Activated CD4-positive, alpha-beta T cell treated with anti-CD3 and anti-CD28 coated beads, Interleukin-2, amount 10 ng/mL, durations not matched to agents 24 days and 14 days (primary cell): ENCODE results near the gene FBXO46. TPM values are rescaled to one million over a fixed set of nuclear protein-coding genes. Genes with fewer than 3 reads are reported as not detected.
"Not testable (repeated sequence)": the region's sequence is repeated elsewhere in the genome, so short reads cannot be mapped to it uniquely, and the experiment has no call there.

Experiments
- DNase-seq: peaks from one replicate; pipeline ENCODE4 v3.0.0; 2022
- H3K27ac Mint-ChIP-seq: one replicate; pipeline ENCODE4 v1.8.0; 2022; ENCODE audit warnings: mild to moderate bottlenecking, mixed read lengths
- H3K27me3 Mint-ChIP-seq: one replicate; pipeline ENCODE4 v1.8.0; 2022; ENCODE audit warnings: mixed read lengths
- H3K36me3 Mint-ChIP-seq: one replicate; pipeline ENCODE4 v1.8.0; 2022; ENCODE audit warnings: low read depth, mild to moderate bottlenecking, mixed read lengths
- H3K4me1 Mint-ChIP-seq: one replicate; pipeline ENCODE4 v1.8.0; 2021; ENCODE audit warnings: mixed read lengths
- H3K4me3 Mint-ChIP-seq: one replicate; pipeline ENCODE4 v1.8.0; 2022; ENCODE audit warnings: mild to moderate bottlenecking, moderate library complexity, mixed read lengths
- H3K9me3 Mint-ChIP-seq: one replicate; pipeline ENCODE4 v1.8.0; 2021; ENCODE audit warnings: mixed read lengths
- intact Hi-C: fragments of 100-400 bp; cut with micrococcal nuclease; formaldehyde crosslinking; loops from one replicate; pipeline ENCODE4 v1.15.1; 2023
- total RNA-seq: library from RNA; stranded (reverse); gene quantifications from 2 replicates; pipeline ENCODE4 v1.2.3, GENCODE V29; 2022

The FBXO46 gene
- total RNA-seq, 1 donor from 2014 or later: 34.7 TPM

DNA sequence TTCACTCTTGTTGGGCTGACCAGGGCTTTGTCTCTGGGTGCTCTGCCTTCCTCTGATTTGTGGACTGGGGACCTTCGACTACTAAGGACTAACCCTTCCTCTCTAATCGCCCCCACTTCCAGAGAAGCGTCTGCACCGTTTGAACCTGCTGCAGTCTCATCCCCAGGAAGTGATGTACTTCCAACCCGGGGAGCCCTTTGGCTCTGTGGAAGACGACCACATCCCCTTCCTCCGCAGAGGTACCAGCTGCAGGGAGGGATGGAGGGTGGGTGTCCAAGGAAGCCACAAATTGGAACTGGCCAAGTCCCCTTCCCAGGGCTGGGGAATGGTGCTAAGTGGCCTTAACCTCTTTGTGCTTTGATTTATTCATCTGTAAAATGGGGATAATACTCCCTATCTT lies 29.0 kb downstream of the FBXO46 start:
- peaks cover 30% of the 10 kb centered on the region for H3K36me3 Mint-ChIP-seq
- no peaks in the 10 kb centered on the region for H3K27me3 Mint-ChIP-seq

DNA sequence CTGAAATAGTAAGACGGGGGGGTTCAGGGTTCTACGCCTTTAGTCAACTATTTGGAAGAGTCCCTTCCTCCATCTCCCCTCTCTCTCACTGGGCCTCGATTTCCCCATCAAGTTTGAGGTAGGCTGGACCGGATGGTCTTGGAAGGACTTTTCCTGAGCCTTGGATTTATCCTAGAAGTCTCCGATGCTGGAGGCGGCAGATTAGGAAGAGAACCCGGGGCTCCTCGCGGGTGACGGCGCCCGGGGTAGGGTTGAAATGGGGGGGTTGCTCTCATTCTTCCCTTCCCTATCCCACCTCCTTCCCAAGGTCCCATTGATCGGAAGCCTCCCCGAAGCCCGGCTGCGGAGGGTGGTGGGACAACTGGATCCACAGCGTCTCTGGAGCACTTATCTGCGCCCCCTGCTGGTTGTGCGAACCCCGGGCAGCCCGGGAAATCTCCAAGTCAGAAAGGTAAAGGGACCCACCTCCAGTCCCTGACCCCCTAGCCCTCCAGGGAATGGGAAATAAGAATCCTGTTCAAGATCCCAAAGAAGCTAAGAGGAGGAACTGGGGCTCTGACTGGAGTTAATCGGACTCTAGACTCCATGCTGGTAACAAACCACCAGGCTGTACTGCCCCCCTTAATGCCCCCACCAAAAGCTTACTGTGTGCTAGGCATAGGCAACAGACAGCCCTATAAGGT lies 37.4 kb downstream of the FBXO46 start:
- Mint-ChIP-seq H3K27me3 (no peaks in the 10 kb centered on the region), H3K36me3 (peaks cover 48% of the 10 kb centered on the region), H3K4me3 (peak overlapping the region; percentile 94), H3K4me1 (peaks cover 24% of the 10 kb centered on the region), H3K9me3 (no peaks in the 10 kb centered on the region), H3K27ac (peak overlapping the region; percentile 97)
- peak; percentile 94 for DNase-seq
- intact Hi-C loops: loop anchor here (2.0 kb wide), 1 partner anchor 24 kb away; the partner anchor contains the start of gene GIPR

More for the DNA sequence above, 29.0 kb downstream of the FBXO46 start:
- intact Hi-C loops: no loop called here
- H3K4me1 Mint-ChIP-seq: peaks cover 7% of the 10 kb centered on the region
- H3K9me3 Mint-ChIP-seq: no peaks in the 10 kb centered on the region
- no peak for DNase-seq
- no peak overlapping the region for H3K27ac Mint-ChIP-seq
- H3K4me3 Mint-ChIP-seq: no peak overlapping the region

DNA sequence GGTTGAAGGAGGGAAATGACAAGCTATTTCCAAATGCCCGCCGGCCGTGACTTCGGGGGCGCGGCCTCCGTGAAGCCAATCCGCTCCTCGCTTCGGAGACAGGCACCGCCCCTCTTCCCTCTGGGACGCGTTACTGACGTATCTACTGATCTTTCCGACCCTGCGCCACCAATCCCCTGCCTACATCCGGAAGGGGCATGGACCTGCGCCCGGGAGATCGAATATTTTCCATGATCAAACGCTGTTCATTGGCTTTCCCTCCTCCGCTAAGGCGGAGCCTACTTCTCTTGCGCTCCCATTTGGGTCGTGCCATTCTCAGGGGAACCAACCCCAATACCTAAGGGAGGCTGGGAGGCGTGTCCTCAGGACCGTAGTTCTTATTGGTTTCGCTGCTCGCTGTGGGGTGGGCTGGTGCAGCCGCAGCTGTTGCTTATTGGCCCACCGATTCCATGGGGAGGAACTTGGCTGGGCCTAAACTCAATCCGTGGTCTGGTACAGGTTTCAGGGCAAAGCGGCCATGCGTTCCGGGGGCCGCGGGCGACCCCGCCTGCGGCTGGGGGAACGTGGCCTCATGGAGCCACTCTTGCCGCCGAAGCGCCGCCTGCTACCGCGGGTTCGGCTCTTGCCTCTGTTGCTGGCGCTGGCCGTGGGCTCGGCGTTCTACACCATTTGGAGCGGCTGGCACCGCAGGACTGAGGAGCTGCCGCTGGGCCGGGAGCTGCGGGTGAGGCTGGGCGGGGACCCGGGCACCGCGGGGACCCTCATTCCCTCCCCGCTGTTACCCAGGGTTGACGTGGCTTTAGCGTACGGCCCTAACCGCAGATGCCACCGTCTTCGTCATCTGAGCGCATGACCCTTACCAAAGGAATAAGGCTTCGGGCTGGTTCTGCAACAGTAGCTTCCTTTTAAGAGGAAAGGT lies 38.2 kb downstream of the FBXO46 start, which contains the start of gene QPCTL:
Gene QPCTL (plus strand): TSS at position 480 of the 919 bp plus-strand sequence. CDS start 38 bp downstream, at position 518.
- Mint-ChIP-seq H3K4me3 (peak within 1 kb of the TSS; percentile 94), H3K36me3 (peaks cover 49% of the 10 kb centered on the region), H3K27me3 (no peaks in the 10 kb centered on the region), H3K9me3 (no peaks in the 10 kb centered on the region), H3K4me1 (peaks cover 19% of the 10 kb centered on the region), H3K27ac (peak within 1 kb of the TSS; percentile 97)
- peak; percentile 99 for DNase-seq
- intact Hi-C loops: loop anchor here (1.0 to 2.0 kb wide), 10 partner anchors 11 to 194 kb away; partner anchors contain the start of genes FBXO46, GIPR, IRF2BP1 and OPA3

DNA sequence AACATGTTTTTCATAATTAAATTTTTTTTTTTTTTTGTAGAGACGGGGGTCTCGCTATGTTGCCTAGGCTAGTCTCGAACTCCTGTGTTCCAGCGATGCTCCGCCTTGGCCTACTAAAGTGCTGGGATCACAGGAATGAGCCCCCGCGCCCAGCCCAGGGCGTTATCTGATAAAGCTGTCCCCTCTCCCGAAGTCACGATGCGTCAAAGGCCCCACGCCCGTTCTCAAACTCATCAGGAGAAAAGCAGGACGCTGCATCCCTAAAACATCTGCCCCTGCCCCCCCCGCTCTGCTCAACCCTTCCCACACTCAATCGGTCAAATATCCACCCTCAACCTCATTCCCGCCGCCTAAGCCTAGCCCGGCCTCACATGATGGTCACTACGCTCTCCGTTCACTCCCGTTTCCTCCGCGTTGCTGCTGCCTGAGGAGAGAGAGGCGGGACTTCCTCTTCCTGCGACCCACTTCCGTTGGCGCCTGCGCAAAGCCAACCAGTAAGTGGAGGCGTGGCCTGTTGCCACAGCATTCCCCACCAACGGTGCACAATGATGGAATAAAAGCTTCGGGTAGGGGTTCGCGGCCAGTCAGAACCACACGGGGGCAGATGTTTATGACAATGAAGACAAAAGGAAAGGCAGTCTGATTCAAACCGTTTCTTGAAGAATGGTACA lies 39.0 kb downstream of the FBXO46 start, which contains the start of gene SNRPD2:
Gene SNRPD2 (minus strand): TSS at position 438 of the 671 bp plus-strand sequence. CDS start 65 bp downstream, at position 373.
- H3K9me3 Mint-ChIP-seq: no peaks in the 10 kb centered on the region
- peak; percentile 99 for DNase-seq
- intact Hi-C loops: loop anchor here (1.0 to 2.0 kb wide), 10 partner anchors 10 to 195 kb away; partner anchors contain the start of genes FBXO46, GIPR, IRF2BP1 and OPA3
- peaks cover 54% of the 10 kb centered on the region for H3K36me3 Mint-ChIP-seq
- H3K4me3 Mint-ChIP-seq: peak within 1 kb of the TSS; percentile 94
- peak within 1 kb of the TSS; percentile 97 for H3K27ac Mint-ChIP-seq
- H3K4me1 Mint-ChIP-seq: peaks cover 18% of the 10 kb centered on the region
- no peaks in the 10 kb centered on the region for H3K27me3 Mint-ChIP-seq

DNA sequence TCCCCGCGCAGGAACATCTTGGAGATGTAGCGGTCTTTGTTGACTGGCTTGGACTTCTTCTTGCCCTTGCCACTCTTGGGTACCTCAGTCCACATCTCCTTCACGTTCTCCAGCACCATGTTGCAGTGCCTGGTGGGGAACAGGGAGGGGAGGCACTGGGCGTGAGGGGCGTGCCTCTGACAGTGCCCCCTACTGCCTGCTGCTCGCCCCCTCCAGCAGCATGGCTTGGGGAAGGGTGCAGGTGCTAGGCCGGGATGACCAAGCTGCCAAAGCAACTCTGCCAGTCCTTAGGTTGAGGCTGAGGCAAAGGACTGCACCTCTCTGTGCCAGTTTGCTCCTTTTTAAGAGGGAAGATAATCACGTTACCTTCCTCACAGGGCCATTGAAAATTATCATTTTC lies 43.1 kb downstream of the FBXO46 start:
- H3K27ac Mint-ChIP-seq: no peak overlapping the region
- no peaks in the 10 kb centered on the region for H3K9me3 Mint-ChIP-seq
- no peak for DNase-seq
- no peak overlapping the region for H3K4me3 Mint-ChIP-seq
- intact Hi-C loops: no loop called here
- peaks cover 62% of the 10 kb centered on the region for H3K36me3 Mint-ChIP-seq
- peaks cover 12% of the 10 kb centered on the region for H3K4me1 Mint-ChIP-seq
- H3K27me3 Mint-ChIP-seq: no peaks in the 10 kb centered on the region

DNA sequence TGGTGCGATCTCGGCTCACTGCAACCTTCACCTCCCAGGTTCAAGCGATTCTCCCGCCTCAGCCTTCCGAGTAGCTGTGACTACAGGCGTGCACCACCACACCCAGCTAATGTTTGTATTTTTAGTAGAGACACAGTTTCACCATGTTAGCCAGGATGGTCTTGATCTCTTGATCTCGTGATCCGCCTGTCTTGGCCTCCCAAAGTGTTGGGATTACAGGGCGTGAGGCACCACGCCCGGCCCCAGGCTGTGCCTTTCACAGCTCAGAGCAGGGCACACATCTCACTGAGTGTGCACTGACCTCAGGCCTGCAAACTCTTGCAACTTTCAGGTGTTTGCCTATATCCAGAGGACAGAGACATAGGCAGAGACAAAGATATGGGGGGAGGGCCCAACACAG lies 45.7 kb downstream of the FBXO46 start:
- H3K4me3 Mint-ChIP-seq, H3K9me3 Mint-ChIP-seq, intact Hi-C loops, H3K27me3 Mint-ChIP-seq, H3K27ac Mint-ChIP-seq, DNase-seq: not testable (repeated sequence)
- H3K36me3 Mint-ChIP-seq: peaks cover 53% of the 10 kb centered on the region
- peaks cover 11% of the 10 kb centered on the region for H3K4me1 Mint-ChIP-seq

DNA sequence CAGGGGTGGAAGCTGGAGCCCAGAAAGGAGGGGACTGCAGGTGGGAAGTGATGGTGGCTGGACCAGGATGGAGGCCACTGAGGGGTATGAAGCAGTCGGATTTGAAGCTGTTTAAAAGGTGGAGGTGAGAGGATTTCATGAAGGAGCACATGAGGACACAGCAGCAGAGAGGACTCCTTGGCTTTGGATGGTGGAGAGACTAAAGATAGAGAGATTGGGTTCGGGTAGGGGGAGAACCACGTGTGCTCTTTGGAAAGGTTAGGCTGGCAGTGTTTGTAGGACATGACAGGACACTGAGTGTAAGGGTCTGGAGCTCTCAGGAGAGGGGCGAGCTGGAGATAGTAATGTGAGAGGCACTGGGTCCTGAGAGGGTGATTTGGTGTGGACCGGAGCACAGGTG lies 47.8 kb downstream of the FBXO46 start:
- intact Hi-C loops: loop anchor here (5.0 kb wide), 1 partner anchor 86 kb away; no protein-coding TSS in a partner anchor
- Mint-ChIP-seq H3K9me3 (no peaks in the 10 kb centered on the region), H3K27me3 (no peaks in the 10 kb centered on the region), H3K4me1 (peaks cover 9% of the 10 kb centered on the region), H3K36me3 (peaks cover 41% of the 10 kb centered on the region), H3K27ac (peak overlapping the region; percentile 45), H3K4me3 (no peak overlapping the region)
- DNase-seq: no peak

DNA sequence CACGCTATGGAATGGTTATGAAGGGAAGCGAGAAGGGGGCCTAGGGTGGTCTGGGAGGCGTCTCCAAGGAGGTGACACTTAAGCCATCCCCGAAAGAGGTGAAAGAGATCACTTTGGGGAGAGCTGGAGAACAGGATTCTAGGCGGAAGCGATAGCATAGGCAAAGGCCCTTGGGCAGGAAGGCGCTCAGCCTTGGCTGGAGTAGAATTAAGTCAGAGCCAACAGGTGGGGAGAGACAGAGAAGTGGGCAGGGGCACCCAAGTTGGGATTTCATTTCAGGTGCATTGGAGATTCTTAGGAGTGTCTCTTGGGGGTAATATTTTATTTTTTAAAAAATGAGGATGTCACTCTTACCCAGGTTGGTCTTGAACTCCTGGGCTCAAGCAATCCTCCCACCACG lies 48.6 kb downstream of the FBXO46 start:
- intact Hi-C loops: loop anchor here (5.0 kb wide), 1 partner anchor 85 kb away; no protein-coding TSS in a partner anchor
- Mint-ChIP-seq H3K27me3 (peaks cover 2% of the 10 kb centered on the region), H3K9me3 (no peaks in the 10 kb centered on the region), H3K27ac (no peak overlapping the region), H3K36me3 (peaks cover 34% of the 10 kb centered on the region), H3K4me1 (peaks cover 14% of the 10 kb centered on the region), H3K4me3 (no peak overlapping the region)
- DNase-seq: no peak

DNA sequence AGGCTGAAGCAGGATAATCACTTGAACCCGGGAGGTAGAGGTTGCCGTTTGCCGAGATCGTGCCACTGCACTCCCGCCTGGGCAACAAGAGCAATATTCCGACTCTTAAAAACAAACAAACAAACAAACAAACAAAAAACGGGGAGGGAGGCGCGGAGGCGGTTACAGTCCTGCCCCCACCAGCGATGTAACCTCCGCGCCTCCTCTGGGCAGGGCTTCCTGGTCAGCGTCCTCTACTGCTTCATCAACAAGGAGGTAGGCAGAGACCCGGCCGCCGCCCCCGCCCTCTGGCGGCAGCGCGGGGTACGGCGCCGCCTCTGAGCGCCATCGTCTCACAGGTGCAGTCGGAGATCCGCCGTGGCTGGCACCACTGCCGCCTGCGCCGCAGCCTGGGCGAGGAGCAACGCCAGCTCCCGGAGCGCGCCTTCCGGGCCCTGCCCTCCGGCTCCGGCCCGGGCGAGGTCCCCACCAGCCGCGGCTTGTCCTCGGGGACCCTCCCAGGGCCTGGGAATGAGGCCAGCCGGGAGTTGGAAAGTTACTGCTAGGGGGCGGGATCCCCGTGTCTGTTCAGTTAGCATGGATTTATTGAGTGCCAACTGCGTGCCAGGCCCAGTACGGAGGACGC lies 49.2 kb downstream of the FBXO46 start:
- Mint-ChIP-seq H3K27ac (peak overlapping the region; percentile 39), H3K9me3 (no peaks in the 10 kb centered on the region), H3K4me3 (peak overlapping the region; percentile 72), H3K36me3 (peaks cover 27% of the 10 kb centered on the region), H3K4me1 (peaks cover 16% of the 10 kb centered on the region), H3K27me3 (peaks cover 2% of the 10 kb centered on the region)
- DNase-seq: peak; percentile 97
- intact Hi-C loops: loop anchor here (1.0 to 5.0 kb wide), 2 partner anchors 11 to 84 kb away; partner anchors contain the start of gene QPCTL

DNA sequence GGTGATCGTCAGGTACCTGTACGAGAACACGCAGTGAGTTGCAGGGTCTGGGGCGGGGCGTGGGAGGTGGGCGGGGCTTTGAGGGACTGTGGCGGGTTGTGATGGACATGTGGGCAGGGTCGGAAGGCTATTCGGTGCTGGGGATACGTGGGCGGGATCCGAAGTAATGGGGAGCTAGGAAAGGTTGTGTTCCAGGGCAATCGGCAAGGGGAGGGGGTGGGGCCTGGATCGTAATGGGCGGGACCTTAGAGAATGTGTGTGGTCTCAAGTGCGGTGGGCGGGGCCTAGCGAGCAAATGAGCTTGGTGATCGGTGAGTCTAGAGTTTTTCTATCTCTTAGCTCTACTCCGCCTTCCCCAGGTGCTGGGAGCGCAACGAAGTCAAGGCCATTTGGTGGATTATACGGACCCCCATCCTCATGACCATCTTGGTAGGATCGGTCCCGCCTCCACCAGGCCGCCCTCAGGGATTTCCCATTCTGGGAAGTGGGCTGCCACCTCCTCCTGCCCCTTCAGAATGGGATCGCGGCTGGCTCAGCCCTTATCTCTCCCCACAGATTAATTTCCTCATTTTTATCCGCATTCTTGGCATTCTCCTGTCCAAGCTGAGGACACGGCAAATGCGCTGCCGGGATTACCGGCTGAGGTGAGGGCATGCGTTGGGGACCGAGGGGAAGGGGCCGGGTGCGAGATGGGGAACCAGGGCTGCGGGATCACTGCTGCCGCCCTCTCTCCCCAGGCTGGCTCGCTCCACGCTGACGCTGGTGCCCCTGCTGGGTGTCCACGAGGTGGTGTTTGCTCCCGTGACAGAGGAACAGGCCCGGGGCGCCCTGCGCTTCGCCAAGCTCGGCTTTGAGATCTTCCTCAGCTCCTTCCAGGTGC lies 53.1 kb downstream of the FBXO46 start:
- Mint-ChIP-seq H3K27me3 (peaks cover 6% of the 10 kb centered on the region), H3K9me3 (no peaks in the 10 kb centered on the region), H3K4me1 (peaks cover 16% of the 10 kb centered on the region), H3K27ac (peak overlapping the region; percentile 85), H3K36me3 (peaks cover 3% of the 10 kb centered on the region), H3K4me3 (peak overlapping the region; percentile 89)
- peak; percentile 92 for DNase-seq
- intact Hi-C loops: loop anchor here (2.0 kb wide), 1 partner anchor 171 kb away; the partner anchor contains the start of gene VASP

DNA sequence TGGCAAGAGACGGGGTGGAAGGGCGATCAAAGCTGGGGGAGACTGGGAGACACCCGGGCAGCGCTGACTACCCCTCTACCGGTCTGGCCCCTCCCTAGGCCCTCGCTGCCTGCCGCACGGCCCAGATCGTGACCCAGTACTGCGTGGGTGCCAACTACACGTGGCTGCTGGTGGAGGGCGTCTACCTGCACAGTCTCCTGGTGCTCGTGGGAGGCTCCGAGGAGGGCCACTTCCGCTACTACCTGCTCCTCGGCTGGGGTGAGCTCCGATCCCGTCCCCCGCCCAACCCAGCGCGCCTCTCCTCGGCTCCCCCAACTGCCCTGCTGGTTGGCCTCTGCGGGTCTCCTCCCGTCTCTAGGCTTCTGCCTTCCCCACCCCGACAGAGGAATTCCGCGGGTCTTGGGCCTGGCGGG lies 53.8 kb downstream of the FBXO46 start:
- no peaks in the 10 kb centered on the region for H3K9me3 Mint-ChIP-seq
- peaks cover 2% of the 10 kb centered on the region for H3K36me3 Mint-ChIP-seq
- peak; percentile 81 for DNase-seq
- peaks cover 13% of the 10 kb centered on the region for H3K4me1 Mint-ChIP-seq
- H3K27ac Mint-ChIP-seq: peak overlapping the region; percentile 29
- peaks cover 6% of the 10 kb centered on the region for H3K27me3 Mint-ChIP-seq
- intact Hi-C loops: loop anchor here (2.0 kb wide), 1 partner anchor 170 kb away; the partner anchor contains the start of gene VASP
- H3K4me3 Mint-ChIP-seq: peak overlapping the region; percentile 89

DNA sequence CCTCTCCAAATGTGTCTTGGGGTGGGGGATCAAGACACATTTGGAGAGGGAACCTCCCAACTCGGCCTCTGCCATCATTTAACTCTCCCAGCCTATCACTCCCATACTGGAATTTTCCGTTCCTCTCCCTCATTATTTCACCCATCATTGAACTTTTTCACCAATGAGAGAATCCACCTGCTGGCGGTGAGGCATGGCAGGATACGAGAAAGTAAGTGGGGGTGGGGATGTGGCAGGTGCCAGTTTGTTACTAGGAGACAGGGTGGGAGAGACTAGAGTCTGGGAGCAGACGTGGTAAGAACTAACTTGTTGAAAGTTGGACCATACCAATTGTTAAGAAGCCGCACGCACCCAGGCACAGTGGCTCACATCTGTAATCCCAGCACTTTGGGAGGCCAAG lies 55.8 kb downstream of the FBXO46 start:
- peaks cover 2% of the 10 kb centered on the region for H3K36me3 Mint-ChIP-seq
- H3K27ac Mint-ChIP-seq: no peak overlapping the region
- peaks cover 17% of the 10 kb centered on the region for H3K4me1 Mint-ChIP-seq
- no peak for DNase-seq
- intact Hi-C loops: no loop called here
- H3K9me3 Mint-ChIP-seq: no peaks in the 10 kb centered on the region
- no peak overlapping the region for H3K4me3 Mint-ChIP-seq
- H3K27me3 Mint-ChIP-seq: peaks cover 9% of the 10 kb centered on the region
